Glutamatergic neuron (in vitro differentiated cells): ENCODE data around the gene ESYT1. TPM values are rescaled to one million over a fixed set of nuclear protein-coding genes. Genes with fewer than 3 reads are reported as not detected.

Experiments
- DNase-seq: peaks from one replicate; pipeline ENCODE4 v3.0.0; 2022
- H3K27ac Mint-ChIP-seq: one replicate; pipeline ENCODE4 v1.8.0; 2020; ENCODE audit warnings: mild to moderate bottlenecking, mixed read lengths, inconsistent platforms; ENCODE audit not compliant: unreplicated experiment
- H3K27me3 Mint-ChIP-seq: one replicate; pipeline ENCODE4 v1.8.0; 2020; ENCODE audit warnings: mild to moderate bottlenecking, moderate library complexity, mixed read lengths, inconsistent platforms; ENCODE audit not compliant: unreplicated experiment
- H3K36me3 Mint-ChIP-seq: one replicate; pipeline ENCODE4 v1.8.0; 2020; ENCODE audit warnings: mild to moderate bottlenecking, mixed read lengths, inconsistent platforms; ENCODE audit not compliant: unreplicated experiment
- H3K4me1 Mint-ChIP-seq: one replicate; pipeline ENCODE4 v1.8.0; 2020; ENCODE audit warnings: mild to moderate bottlenecking, low read depth, mixed read lengths, inconsistent platforms; ENCODE audit not compliant: unreplicated experiment
- H3K4me3 Mint-ChIP-seq: one replicate; pipeline ENCODE4 v1.8.0; 2020; ENCODE audit warnings: mild to moderate bottlenecking, mixed read lengths, inconsistent platforms; ENCODE audit not compliant: unreplicated experiment
- H3K9me3 Mint-ChIP-seq: one replicate; pipeline ENCODE4 v1.8.0; 2020; ENCODE audit warnings: mild to moderate bottlenecking, moderate library complexity, mixed read lengths, inconsistent platforms; ENCODE audit not compliant: unreplicated experiment
- total RNA-seq: library from RNA; stranded (reverse); fragmentation: NEBNext Ultra II Directional; extraction: Animal tissue kit (Norgen Biotek cat#: 25700); gene quantifications from one replicate; pipeline ENCODE4 v1.2.1, GENCODE V29; 2021; ENCODE audit not compliant: unreplicated experiment
- TF ChIP-seq, protein P1 (sequence below): fragments of 200-600 bp; sonication (generic); IDR thresholded peaks from one replicate; pipeline ENCODE4 v1.5.0; 2021; ENCODE audit not compliant: partially characterized antibody, unreplicated experiment

The ESYT1 gene
- total RNA-seq, 1 donor from 2014 or later: 144 TPM

DNA sequence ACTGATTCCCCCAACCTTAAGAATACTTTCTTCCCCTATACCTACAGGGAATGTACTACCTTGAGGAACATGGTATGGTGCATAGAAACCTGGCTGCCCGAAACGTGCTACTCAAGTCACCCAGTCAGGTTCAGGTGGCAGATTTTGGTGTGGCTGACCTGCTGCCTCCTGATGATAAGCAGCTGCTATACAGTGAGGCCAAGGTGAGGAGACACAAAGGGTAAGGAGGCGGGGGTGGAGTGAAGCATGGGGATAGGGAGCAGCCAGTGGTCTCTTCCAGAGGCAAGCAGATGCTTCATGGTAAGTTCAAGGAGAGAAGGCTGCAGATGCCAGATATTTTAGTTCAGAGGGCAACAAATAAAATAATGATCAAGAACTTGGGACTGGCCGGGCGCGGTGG, 30.3 kb upstream of the ESYT1 start:
- Mint-ChIP-seq H3K36me3 (peaks cover 6% of the 10 kb centered on the region), H3K27me3 (peaks cover 4% of the 10 kb centered on the region), H3K4me3 (no peak overlapping the region), H3K9me3 (peaks cover 2% of the 10 kb centered on the region), H3K27ac (no peak overlapping the region), H3K4me1 (no peaks in the 10 kb centered on the region)
- TF ChIP-seq, protein P1, sequence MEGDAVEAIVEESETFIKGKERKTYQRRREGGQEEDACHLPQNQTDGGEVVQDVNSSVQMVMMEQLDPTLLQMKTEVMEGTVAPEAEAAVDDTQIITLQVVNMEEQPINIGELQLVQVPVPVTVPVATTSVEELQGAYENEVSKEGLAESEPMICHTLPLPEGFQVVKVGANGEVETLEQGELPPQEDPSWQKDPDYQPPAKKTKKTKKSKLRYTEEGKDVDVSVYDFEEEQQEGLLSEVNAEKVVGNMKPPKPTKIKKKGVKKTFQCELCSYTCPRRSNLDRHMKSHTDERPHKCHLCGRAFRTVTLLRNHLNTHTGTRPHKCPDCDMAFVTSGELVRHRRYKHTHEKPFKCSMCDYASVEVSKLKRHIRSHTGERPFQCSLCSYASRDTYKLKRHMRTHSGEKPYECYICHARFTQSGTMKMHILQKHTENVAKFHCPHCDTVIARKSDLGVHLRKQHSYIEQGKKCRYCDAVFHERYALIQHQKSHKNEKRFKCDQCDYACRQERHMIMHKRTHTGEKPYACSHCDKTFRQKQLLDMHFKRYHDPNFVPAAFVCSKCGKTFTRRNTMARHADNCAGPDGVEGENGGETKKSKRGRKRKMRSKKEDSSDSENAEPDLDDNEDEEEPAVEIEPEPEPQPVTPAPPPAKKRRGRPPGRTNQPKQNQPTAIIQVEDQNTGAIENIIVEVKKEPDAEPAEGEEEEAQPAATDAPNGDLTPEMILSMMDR: no peak
- no peak for DNase-seq

DNA sequence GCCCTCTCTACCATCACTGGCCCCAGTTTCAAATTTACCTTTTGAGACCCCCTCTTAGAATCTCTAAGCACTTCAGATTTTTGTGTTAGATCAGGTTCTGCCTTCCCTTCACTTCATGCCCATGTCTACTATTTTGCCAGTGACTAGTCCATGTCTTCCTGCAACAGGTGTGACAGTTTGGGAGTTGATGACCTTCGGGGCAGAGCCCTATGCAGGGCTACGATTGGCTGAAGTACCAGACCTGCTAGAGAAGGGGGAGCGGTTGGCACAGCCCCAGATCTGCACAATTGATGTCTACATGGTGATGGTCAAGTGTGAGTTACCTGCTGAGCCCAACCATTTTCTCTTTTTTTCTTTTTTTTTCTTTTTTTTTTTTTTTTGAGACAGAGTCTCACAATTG, 29.5 kb upstream of the ESYT1 start:
- no peak for DNase-seq

DNA sequence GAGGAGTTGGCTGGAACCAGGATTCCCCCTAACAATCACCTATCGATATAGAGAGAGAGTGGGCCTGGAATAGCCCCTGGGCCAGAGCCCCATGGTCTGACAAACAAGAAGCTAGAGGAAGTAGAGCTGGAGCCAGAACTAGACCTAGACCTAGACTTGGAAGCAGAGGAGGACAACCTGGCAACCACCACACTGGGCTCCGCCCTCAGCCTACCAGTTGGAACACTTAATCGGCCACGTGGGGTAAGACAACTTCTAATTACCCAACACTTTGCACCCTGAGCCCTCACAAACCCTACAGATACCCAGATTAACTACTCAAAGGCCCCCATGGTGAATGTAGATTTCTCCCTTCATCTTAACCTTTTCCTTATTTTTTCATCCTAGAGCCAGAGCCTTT, 28.3 kb upstream of the ESYT1 start:
- H3K36me3 Mint-ChIP-seq: no peaks in the 10 kb centered on the region
- no peak overlapping the region for H3K4me3 Mint-ChIP-seq
- H3K27ac Mint-ChIP-seq: no peak overlapping the region
- DNase-seq: no peak
- H3K9me3 Mint-ChIP-seq: peaks cover 4% of the 10 kb centered on the region
- peaks cover 2% of the 10 kb centered on the region for H3K4me1 Mint-ChIP-seq
- peaks cover 2% of the 10 kb centered on the region for H3K27me3 Mint-ChIP-seq
- TF ChIP-seq, protein P1: no peak

More for the DNA sequence above, 29.5 kb upstream of the ESYT1 start:
- Mint-ChIP-seq H3K4me1 (peaks cover 2% of the 10 kb centered on the region), H3K27me3 (peaks cover 4% of the 10 kb centered on the region), H3K27ac (no peak overlapping the region), H3K36me3 (no peaks in the 10 kb centered on the region), H3K9me3 (peaks cover 2% of the 10 kb centered on the region), H3K4me3 (no peak overlapping the region)
- TF ChIP-seq, protein P1: no peak

DNA sequence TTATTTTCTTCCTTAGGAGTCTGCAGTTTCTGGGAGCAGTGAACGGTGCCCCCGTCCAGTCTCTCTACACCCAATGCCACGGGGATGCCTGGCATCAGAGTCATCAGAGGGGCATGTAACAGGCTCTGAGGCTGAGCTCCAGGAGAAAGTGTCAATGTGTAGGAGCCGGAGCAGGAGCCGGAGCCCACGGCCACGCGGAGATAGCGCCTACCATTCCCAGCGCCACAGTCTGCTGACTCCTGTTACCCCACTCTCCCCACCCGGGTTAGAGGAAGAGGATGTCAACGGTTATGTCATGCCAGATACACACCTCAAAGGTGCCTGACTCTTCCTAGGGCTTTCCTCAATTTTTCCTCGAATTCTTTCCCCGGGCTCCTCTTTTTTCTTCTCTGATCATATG, 27.0 kb upstream of the ESYT1 start:
- DNase-seq: no peak
- TF ChIP-seq, protein P1: no peak
- Mint-ChIP-seq H3K27ac (no peak overlapping the region), H3K9me3 (peaks cover 2% of the 10 kb centered on the region), H3K27me3 (no peaks in the 10 kb centered on the region), H3K36me3 (no peaks in the 10 kb centered on the region), H3K4me1 (peaks cover 9% of the 10 kb centered on the region), H3K4me3 (no peak overlapping the region)

DNA sequence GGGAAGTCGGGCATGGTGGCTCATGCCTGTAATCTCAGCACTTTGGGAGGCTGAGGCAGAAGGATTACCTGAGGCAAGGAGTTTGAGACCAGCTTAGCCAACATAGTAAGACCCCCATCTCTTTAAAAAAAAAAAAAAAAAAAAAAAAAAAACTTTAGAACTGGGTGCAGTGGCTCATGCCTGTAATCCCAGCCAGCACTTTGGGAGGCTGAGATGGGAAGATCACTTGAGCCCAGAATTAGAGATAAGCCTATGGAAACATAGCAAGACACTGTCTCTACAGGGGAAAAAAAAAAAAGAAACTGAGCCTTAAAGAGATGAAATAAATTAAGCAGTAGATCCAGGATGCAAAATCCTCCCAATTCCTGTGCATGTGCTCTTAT, 25.4 kb upstream of the ESYT1 start:
- H3K4me1 Mint-ChIP-seq: peaks cover 13% of the 10 kb centered on the region
- DNase-seq: no peak
- H3K9me3 Mint-ChIP-seq: peaks cover 2% of the 10 kb centered on the region
- no peaks in the 10 kb centered on the region for H3K27me3 Mint-ChIP-seq
- TF ChIP-seq, protein P1: no peak
- H3K4me3 Mint-ChIP-seq: no peak overlapping the region
- no peak overlapping the region for H3K27ac Mint-ChIP-seq
- H3K36me3 Mint-ChIP-seq: no peaks in the 10 kb centered on the region
